Measurements from ENCODE around the gene CSNK1D.

The CSNK1D gene

DNA sequence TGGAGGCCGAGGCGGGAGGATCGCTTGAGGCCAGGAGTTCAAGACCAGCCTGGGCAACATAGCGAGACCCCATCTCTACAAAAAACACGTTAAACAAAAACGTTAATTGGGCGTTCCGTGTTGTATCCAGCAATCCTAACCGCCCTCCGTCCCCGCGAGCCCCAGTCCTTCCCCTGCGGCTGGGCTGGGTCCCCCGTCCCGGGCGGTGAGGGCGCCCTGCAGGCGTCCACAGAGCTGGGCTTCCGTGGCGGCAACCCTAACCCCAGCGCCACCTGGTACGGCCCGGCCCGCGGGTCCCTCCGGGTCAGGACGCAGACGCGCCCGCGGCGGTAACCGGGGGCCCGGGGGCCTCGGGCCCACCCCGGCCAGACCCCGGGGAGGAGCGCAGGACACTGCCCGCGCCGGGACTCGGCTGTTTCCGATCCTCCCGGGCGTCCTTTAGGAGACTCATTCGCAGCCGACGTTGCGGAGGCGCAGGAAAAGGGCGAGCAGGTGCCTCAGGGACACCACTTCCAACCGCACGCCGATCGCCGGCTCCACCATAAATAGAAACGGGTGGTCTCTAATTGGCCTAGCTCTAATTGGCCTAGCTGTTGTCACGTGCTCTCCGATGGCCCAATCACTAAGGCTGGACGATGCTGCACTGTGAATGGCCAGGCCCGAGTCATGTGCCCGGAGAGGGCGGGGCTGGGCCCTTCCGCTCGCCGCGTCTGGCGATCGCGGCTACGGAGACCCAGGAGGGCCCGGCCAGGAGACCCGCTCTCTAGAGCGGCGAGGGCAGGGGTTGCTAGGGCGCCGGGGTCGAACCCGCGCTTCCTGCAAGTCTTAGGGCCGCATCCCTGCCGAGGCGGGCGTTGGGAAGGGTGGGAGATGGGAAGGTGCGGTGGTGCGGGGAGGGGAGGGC is 19.0 kb upstream of the CSNK1D start:
- DNase-seq, result peak; percentile 99

- DNase-seq, result no peak
Measured at GRCh38 chr17:82291582-82292250, 18.2 kb upstream of the CSNK1D start.

- peak; percentile 25 for DNase-seq
Measured at GRCh38 chr17:82287868-82288801, 14.6 kb upstream of the CSNK1D start.

GRCh38 chr17:82287013-82287867 is 13.7 kb upstream of the CSNK1D start:
- DNase-seq, result no peak

DNA sequence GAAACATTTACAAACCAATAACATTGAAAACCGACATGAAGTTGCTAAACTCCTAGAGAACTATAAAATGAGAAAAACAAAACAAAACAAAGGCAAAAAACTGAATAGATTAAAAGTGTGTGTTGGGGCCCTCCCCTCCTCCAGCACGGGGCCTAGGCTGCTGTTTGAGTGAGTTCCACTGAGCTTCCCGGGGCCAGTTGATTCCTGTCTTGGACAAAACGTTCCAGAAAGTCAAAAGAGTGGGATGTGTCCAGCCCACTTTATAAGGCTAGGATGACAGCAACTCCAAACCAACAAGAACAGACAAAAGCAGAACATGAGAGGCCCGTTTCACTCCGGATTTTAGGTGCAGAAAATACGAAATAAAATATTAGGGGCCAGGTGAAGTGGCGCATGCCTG is 11.6 kb upstream of the CSNK1D start:
- DNase-seq, result no peak

DNA sequence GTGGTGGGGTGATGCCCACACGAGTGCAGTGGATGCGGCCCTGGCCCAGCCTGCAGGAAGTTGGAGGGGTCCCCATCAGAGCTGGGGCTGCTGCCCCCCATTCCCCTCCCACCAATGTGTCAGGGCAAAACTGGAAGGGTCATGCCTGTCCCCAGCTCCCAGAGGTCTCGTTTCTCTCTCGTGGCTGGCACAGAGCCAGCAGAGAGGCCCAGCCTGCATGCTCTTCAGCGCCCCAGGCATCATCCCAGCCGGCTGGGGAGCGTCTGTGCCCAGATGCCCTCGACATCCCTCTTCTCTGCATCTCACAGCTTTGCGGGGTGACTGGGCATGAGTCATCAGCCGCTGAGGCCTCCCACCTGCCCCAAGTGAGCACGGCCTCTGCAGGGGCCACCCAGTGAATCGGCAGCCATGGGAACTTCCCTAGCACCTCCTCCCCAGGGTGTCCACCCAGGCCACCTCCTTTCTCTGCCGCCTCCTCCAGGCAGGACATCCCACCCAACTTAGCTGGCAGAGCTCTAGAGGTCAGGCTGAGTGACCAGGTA is 9.8 kb upstream of the CSNK1D start:
- DNase-seq, result no peak

- no peak for DNase-seq
Measured at GRCh38 chr17:82282239-82283207, 9.0 kb upstream of the CSNK1D start.

- DNase-seq, result no peak
Measured at GRCh38 chr17:82281502-82282238, 8.2 kb upstream of the CSNK1D start.

DNA sequence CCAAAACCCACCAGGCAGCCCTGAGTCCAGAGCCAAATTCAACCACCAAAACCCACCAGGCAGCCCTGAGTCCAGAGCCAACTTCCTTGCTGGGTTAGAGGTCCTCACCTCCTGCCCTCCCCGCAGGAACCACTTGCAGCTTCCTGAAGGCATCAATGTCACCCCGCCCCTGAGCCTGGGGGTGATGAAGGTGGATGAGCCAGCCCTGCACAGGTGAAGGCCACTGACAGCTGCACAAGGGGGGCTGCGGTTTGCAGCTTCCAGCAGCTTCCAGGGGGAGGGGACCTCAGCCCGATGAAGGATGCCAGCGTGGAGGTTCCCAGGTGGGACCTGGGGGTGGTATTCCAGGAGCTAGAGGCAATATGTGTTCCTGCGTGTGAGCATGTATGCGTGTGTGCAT is 7.6 kb upstream of the CSNK1D start:
- DNase-seq, result no peak

DNA sequence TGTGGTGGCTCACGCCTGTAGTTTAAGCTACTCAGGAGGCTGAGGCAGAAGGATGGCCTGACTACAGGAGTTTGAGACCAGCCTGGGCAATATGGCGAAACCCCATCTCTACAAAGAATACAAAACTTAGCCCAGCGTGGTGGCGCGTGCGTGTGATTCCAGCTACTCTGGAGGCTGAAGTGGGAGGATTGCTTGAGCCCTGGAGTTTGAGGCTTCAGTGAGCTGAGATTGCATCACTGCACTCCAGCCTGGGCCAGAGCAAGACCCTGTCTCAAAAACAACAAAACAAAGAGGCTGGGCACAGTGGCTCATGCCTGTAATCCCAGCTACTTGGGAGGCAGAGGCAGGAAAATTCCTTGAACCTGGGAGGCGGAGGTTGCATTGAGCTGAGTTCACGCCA is 7.0 kb upstream of the CSNK1D start:
- no peak for DNase-seq

DNA sequence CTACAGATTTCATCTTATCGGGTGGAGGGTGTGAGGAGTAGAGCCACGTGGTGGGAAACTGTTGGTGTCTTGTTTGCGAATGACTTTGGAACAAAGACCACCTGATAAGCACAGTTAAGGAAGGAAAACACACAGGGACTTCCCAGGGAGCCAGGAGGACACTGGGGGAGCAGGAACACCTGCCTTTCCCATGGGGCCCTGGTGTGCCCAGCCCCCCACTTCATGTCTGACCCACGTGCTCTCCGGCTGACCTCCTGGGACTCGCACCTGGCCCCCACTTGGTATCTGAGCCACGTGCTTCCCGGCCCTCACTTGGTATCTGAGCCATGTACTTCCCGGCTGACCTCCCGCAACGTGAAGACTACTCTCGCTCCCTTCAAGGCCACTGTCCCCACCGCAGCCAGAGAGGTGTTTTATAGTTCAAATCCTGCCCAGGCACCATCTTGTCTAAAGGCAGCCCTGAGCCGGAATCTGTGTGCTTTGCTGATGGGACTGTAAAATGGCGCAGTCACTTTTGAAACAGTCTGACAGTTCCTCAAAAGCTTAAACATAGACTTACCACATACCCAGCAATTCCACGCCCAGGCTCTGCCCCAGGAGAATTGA is 5.4 kb upstream of the CSNK1D start:
- no peak for DNase-seq

GRCh38 chr17:82278308-82278707 is 4.8 kb upstream of the CSNK1D start:
- DNase-seq, result no peak

DNA sequence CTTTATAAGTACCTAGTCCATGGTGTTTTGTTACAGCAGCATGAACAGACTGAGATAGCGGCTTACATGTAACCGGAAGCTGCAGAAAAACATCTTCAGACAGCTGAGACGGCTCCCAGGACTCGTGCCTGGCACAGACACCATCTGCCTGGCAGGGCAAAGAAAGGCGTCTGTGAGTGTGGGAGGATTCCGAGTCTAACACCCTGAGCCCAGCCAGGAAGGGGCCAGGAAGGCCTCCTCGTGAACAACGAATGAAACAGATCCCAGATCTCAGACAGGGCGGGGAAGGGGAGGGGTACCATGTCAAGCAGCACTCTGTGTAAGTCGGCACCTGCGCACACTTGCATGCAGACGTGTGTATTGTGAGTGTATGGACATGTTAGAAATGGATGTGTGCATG is 4.4 kb upstream of the CSNK1D start:
- DNase-seq, result no peak

GRCh38 chr17:82276938-82277337 is 3.4 kb upstream of the CSNK1D start:
- DNase-seq, result no peak

- DNase-seq, result no peak
Measured at GRCh38 chr17:82275326-82275725, 1.8 kb upstream of the CSNK1D start.

DNA sequence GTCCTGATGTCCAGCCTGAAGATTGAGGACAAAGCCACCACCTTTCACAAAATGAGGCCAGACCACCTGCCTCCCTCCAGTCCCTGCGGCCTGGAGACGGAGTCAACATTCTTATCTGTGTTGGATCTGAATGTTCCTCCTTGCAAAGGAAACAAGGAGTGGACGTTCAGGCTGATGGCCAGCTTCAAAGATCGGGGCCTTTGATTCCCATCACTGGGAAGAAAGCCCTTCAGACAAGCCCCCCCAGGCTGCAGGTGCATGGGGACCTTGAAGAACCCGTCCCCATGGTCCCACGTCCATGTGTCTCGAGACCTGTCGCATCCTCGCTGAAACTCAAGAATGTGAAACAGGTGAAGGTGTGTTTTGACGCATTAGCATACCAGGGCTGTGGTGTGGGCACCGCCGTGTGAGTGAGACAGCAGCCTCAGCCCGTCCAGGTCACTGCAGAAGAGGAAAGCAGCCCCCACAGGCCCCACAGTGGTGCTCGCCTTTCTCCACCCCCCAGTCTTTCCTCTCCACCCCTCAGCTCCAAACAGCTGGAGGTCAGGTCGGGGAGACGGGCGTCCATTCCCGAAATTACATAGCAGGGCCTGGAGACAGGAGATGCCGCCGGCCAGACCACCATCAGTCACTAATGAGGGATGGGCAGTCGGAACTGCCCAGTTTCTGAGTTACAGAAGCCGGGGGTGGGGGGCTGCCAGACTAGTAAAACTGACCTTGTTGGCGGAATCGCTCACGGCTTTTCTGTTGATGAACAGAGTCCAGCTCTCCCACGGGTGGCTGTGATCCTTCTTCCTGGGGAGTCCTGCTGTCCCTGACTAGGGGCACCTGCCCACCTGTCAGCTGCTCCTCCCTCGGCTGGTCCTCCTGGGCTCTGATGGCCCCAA is 877 bp upstream of the CSNK1D start:
- DNase-seq, result no peak

DNA sequence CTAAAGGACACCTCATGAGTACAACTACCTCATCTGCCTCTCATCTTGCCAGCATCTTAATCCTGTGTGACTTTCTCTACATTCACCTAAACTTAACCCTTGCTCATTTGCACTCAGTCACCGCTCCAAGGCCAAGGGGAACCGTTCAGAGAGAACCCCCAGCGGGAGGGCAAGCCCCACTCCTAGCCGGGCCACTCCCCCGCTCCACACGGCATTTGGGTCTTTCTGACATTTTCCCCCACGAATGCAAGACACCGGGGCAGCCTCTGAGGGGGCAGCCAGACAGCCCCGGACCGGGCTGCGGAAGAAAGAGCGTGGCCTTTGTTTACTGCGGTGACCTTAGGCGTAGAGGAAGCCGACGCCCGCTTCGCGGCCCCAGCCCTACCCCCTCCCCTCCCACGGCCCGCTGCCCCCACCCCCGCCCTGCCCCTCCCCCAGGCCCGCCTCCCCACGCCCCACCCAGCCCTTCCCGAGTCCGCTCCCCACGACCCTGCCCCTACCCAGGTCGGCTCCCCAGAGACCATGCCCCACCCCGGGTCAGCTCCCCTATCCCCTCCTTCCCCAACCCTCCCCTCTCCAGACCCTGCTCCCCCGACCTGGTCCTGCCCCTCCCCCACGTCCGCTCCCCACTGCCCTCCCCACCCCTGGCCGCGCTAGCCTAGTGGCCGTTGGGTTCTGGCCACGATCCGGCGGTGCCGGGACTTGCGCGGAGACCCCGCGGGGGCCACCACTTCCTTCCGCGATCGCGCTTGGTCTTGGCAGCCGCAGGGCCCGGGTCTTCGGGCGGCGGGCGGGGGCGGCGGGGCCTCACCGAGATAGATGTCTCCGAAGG is 789 bp downstream of the CSNK1D start:
- no peak for DNase-seq

DNA sequence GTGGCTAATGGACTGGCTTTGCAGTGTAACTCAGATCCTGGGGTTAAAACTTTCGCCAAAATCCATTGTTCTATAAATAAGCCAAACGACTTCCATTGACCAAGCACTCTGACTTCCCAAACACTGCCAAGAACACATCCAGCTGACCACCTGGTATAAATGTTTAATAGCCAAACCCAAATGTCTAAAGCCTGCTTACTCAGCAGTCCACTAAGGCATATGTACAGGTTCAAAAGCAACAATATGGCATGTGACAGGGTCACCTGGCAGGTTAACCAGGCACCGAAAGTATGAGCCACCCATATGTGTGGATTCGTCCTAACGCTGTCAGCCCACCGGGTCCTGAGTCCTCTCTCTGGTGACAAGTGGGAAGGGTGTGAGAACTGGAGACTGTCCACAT is 2.1 kb downstream of the CSNK1D start:
- DNase-seq, result no peak
